SJSA1 (cell line): ENCODE measurements around the gene HEATR5A. TPM values are rescaled to one million over a fixed set of nuclear protein-coding genes. Genes with fewer than 3 reads are reported as not detected.
"Not testable (repeated sequence)": the region's sequence is repeated elsewhere in the genome, so short reads cannot be mapped to it uniquely, and the experiment has no call there.

Source experiments
- DNase-seq, 2 experiments: peaks; one replicate each; pipeline ENCODE4 v3.0.0-alpha.2; 2015 to 2020; ENCODE audit warnings: low spot score in 2 of 2, low read depth in 1 of 2
- H3K27ac ChIP-seq: fragments of 250-450 bp; sonication (Bioruptor Pico); 2 replicates; pipeline ENCODE4 v1.5.1; 2020; ENCODE audit warnings: mild to moderate bottlenecking, moderate library complexity
- H3K27me3 ChIP-seq: fragments of 250-450 bp; sonication (Bioruptor Pico); replicated peaks from 2 replicates; pipeline ENCODE4 v1.5.1; 2020; ENCODE audit warnings: mild to moderate bottlenecking, moderate library complexity
- H3K36me3 ChIP-seq: fragments of 250-450 bp; sonication (Bioruptor Pico); 2 replicates; pipeline ENCODE4 v1.5.1; 2020; ENCODE audit warnings: mild to moderate bottlenecking
- H3K4me1 ChIP-seq: fragments of 250-450 bp; sonication (Bioruptor Pico); replicated peaks from 2 replicates; pipeline ENCODE4 v1.6.1; 2021; ENCODE audit warnings: mild to moderate bottlenecking
- H3K4me3 ChIP-seq: fragments of 250-450 bp; sonication (Bioruptor Pico); 2 replicates; pipeline ENCODE4 v1.5.1; 2020; ENCODE audit warnings: mild to moderate bottlenecking
- H3K9me3 ChIP-seq: fragments of 250-450 bp; sonication (Bioruptor Pico); replicated peaks from 2 replicates; pipeline ENCODE4 v1.5.1; 2020; ENCODE audit warnings: mild to moderate bottlenecking
- total RNA-seq: library from RNA; depleted of rRNA; stranded (reverse); fragments of >200 nt; shearing (Covaris generic); gene quantifications from 2 replicates; pipeline ENCODE4 v1.2.3, GENCODE V29; 2014

Gene HEATR5A
- total RNA-seq, 1 experiment from 2014 or later, result 23.4 TPM

- Histone ChIP-seq H3K27ac (no peak overlapping the region), H3K4me1 (no peaks in the 10 kb centered on the region), H3K36me3 (peaks cover 21% of the 10 kb centered on the region), H3K9me3 (no peaks in the 10 kb centered on the region), H3K4me3 (no peak overlapping the region), H3K27me3 (no peaks in the 10 kb centered on the region)
- no peak for DNase-seq
Observed at GRCh38 chr14:31391977-31392503, 28.3 kb downstream of the HEATR5A start.

- Histone ChIP-seq H3K36me3 (peaks cover 19% of the 10 kb centered on the region), H3K27ac (no peak overlapping the region), H3K27me3 (no peaks in the 10 kb centered on the region), H3K4me1 (no peaks in the 10 kb centered on the region), H3K4me3 (no peak overlapping the region), H3K9me3 (no peaks in the 10 kb centered on the region)
- DNase-seq, result no peak
Observed at GRCh38 chr14:31391473-31391872, 28.9 kb downstream of the HEATR5A start.

GRCh38 chr14:31389946-31390345 lies 30.4 kb downstream of the HEATR5A start:
- Histone ChIP-seq H3K27ac (no peak overlapping the region), H3K36me3 (peaks cover 8% of the 10 kb centered on the region)

GRCh38 chr14:31388687-31389413 lies 31.5 kb downstream of the HEATR5A start:
- Histone ChIP-seq H3K4me3 (no peak overlapping the region), H3K27me3 (no peaks in the 10 kb centered on the region), H3K27ac (no peak overlapping the region), H3K36me3 (peaks cover 3% of the 10 kb centered on the region), H3K4me1 (no peaks in the 10 kb centered on the region), H3K9me3 (no peaks in the 10 kb centered on the region)
- DNase-seq, result no peak

More at GRCh38 chr14:31389946-31390345, 30.4 kb downstream of the HEATR5A start:
- no peaks in the 10 kb centered on the region for H3K9me3 ChIP-seq
- no peak overlapping the region for H3K4me3 ChIP-seq
- no peak for DNase-seq
- H3K27me3 ChIP-seq, result no peaks in the 10 kb centered on the region
- H3K4me1 ChIP-seq, result no peaks in the 10 kb centered on the region

GRCh38 chr14:31387091-31387490 lies 33.3 kb downstream of the HEATR5A start:
- no peak for DNase-seq
- Histone ChIP-seq H3K27me3 (no peaks in the 10 kb centered on the region), H3K9me3 (no peaks in the 10 kb centered on the region), H3K36me3 (peaks cover 11% of the 10 kb centered on the region), H3K27ac (no peak overlapping the region), H3K4me1 (no peaks in the 10 kb centered on the region), H3K4me3 (no peak overlapping the region)

- no peak overlapping the region for H3K27ac ChIP-seq
- no peaks in the 10 kb centered on the region for H3K4me1 ChIP-seq
- H3K36me3 ChIP-seq, result peaks cover 14% of the 10 kb centered on the region
- DNase-seq, result no peak
- H3K9me3 ChIP-seq, result no peaks in the 10 kb centered on the region
- no peak overlapping the region for H3K4me3 ChIP-seq
- H3K27me3 ChIP-seq, result no peaks in the 10 kb centered on the region
Observed at GRCh38 chr14:31386271-31386670, 34.1 kb downstream of the HEATR5A start.

GRCh38 chr14:31382221-31382620 lies 38.1 kb downstream of the HEATR5A start:
- Histone ChIP-seq H3K27me3 (no peaks in the 10 kb centered on the region), H3K4me3 (no peak overlapping the region), H3K4me1 (peaks cover 5% of the 10 kb centered on the region), H3K9me3 (no peaks in the 10 kb centered on the region), H3K27ac (no peak overlapping the region), H3K36me3 (peaks cover 13% of the 10 kb centered on the region)
- no peak for DNase-seq

GRCh38 chr14:31380106-31380505 lies 40.2 kb downstream of the HEATR5A start:
- no peak for DNase-seq
- Histone ChIP-seq H3K27me3 (no peaks in the 10 kb centered on the region), H3K9me3 (no peaks in the 10 kb centered on the region), H3K27ac (no peak overlapping the region), H3K4me1 (peaks cover 5% of the 10 kb centered on the region), H3K4me3 (no peak overlapping the region), H3K36me3 (peaks cover 26% of the 10 kb centered on the region)

GRCh38 chr14:31379125-31379947 lies 41.0 kb downstream of the HEATR5A start:
- H3K4me1 ChIP-seq, DNase-seq, H3K4me3 ChIP-seq, H3K27ac ChIP-seq, H3K27me3 ChIP-seq, H3K9me3 ChIP-seq: not testable (repeated sequence)
- peaks cover 29% of the 10 kb centered on the region for H3K36me3 ChIP-seq

GRCh38 chr14:31377433-31377832 lies 42.9 kb downstream of the HEATR5A start:
- Histone ChIP-seq H3K9me3 (no peaks in the 10 kb centered on the region), H3K4me1 (peaks cover 5% of the 10 kb centered on the region), H3K27me3 (no peaks in the 10 kb centered on the region), H3K4me3 (no peak overlapping the region), H3K27ac (no peak overlapping the region), H3K36me3 (peaks cover 22% of the 10 kb centered on the region)
- DNase-seq, result no peak

- Histone ChIP-seq H3K4me1 (no peaks in the 10 kb centered on the region), H3K27me3 (no peaks in the 10 kb centered on the region), H3K4me3 (no peak overlapping the region), H3K27ac (no peak overlapping the region), H3K9me3 (no peaks in the 10 kb centered on the region), H3K36me3 (peaks cover 28% of the 10 kb centered on the region)
- DNase-seq, result no peak
Observed at GRCh38 chr14:31371646-31372045, 48.7 kb downstream of the HEATR5A start.

- Histone ChIP-seq H3K27ac (no peak overlapping the region), H3K4me1 (peaks cover 13% of the 10 kb centered on the region; the same call in 1 of the 2 replicates)
Observed at GRCh38 chr14:31363331-31364073, 56.8 kb downstream of the HEATR5A start.

GRCh38 chr14:31362746-31363145 lies 57.6 kb downstream of the HEATR5A start:
- H3K27ac ChIP-seq, result no peak overlapping the region
- DNase-seq, result no peak
- H3K9me3 ChIP-seq, result no peaks in the 10 kb centered on the region
- H3K4me3 ChIP-seq, result no peak overlapping the region
- H3K4me1 ChIP-seq, result peaks cover 13% of the 10 kb centered on the region; the same call in 1 of the 2 replicates
- peaks cover 12% of the 10 kb centered on the region for H3K36me3 ChIP-seq
- H3K27me3 ChIP-seq, result no peaks in the 10 kb centered on the region

More at GRCh38 chr14:31363331-31364073, 56.8 kb downstream of the HEATR5A start:
- H3K36me3 ChIP-seq, result peaks cover 8% of the 10 kb centered on the region
- no peak overlapping the region for H3K4me3 ChIP-seq
- no peaks in the 10 kb centered on the region for H3K9me3 ChIP-seq
- no peaks in the 10 kb centered on the region for H3K27me3 ChIP-seq
- no peak for DNase-seq
